HG02973 (cell line): ENCODE measurements around the gene EID3.
"Not testable (repeated sequence)": the region's sequence is repeated elsewhere in the genome, so short reads cannot be mapped to it uniquely, and the experiment has no call there.

Experiments used
- ATAC-seq: cut with Tn5 transposase; IDR thresholded peaks from one replicate; pipeline ENCODE4 v1.9.1; 2021; ENCODE audit warnings: moderate library complexity; ENCODE audit not compliant: unreplicated experiment

The EID3 gene

DNA sequence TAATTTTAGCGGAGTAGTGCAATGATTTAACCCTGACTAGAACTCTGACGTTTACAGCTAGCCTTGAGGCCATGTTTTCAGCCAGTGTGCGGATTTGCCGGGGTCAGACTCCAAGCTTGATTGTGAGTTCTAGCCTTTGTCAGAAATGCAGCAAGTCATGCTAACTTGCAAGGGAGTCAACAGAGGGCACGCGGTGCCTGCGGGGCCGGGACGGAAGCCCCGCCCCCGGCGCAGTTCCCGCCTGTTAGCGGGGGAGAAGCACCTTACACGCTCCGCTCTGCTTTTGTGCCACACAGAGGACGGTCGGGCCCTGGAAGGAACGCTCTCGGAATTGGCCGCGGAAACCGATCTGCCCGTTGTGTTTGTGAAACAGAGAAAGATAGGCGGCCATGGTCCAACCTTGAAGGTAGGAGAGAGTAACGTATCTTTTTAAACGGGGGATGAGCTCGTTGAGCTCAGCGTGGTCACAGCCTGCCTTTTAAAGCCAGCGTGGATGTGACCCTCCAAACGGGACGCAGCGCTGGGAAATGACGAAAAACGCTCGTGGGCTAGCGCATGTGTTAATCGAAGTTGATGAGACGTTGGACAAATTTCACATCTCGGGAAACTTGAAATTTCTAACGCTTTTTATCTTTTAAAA, 14.8 kb upstream of the EID3 start:
- peak; percentile 47 for ATAC-seq

GRCh38 chr12:104290320-104290719, 13.2 kb upstream of the EID3 start:
- no peak for ATAC-seq

DNA sequence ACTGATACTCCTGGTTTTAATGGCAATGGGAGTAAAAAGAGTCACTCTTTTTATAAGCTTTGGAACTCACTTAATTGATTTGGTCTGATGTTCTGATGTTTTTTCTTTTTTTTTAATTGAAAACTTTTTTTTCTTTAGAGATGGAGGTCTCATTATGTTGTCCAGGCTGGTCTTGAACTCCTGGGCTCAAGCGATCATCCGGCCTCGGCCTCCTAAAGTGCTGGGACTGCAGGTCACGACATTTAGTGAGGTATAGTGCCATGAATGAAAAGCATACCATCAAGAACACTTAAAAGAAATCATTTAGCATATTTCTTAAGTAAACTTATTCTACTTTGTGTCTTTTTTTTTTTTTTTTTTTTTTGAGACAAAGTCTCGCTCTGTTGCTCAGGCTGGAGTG, 12.7 kb upstream of the EID3 start:
- no peak for ATAC-seq

DNA sequence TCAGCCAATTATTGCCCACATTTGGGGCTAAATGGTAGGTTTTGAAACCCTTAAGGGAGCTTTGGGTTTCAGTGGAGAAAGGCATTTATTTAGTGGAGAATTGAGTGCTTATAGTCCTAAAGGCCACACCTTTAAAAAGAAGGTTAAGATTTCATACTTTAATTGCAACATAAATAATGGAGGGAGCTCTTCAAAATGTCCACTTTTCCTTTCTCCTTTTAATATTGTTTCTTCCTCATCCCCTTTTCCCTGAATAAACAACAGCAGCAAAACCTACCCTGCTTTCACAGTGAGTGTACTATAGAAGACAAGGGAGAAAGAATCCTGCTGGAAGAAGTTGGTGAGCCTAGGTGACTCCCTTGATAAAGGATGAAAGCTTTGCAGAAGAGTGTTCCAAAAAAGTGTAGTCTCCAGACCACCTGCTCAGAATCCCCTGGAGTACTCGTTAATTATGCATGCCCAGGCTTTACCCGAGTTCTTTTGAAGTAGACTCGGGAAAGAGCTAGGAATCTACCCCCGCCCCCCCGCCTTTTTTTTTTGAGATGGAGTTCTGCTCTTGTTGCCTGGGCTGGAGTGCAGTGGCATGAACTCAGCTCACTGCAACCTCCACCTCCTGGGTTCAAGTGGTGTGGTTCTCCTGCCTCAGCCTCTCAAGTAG, 11.5 kb upstream of the EID3 start:
- no peak for ATAC-seq

DNA sequence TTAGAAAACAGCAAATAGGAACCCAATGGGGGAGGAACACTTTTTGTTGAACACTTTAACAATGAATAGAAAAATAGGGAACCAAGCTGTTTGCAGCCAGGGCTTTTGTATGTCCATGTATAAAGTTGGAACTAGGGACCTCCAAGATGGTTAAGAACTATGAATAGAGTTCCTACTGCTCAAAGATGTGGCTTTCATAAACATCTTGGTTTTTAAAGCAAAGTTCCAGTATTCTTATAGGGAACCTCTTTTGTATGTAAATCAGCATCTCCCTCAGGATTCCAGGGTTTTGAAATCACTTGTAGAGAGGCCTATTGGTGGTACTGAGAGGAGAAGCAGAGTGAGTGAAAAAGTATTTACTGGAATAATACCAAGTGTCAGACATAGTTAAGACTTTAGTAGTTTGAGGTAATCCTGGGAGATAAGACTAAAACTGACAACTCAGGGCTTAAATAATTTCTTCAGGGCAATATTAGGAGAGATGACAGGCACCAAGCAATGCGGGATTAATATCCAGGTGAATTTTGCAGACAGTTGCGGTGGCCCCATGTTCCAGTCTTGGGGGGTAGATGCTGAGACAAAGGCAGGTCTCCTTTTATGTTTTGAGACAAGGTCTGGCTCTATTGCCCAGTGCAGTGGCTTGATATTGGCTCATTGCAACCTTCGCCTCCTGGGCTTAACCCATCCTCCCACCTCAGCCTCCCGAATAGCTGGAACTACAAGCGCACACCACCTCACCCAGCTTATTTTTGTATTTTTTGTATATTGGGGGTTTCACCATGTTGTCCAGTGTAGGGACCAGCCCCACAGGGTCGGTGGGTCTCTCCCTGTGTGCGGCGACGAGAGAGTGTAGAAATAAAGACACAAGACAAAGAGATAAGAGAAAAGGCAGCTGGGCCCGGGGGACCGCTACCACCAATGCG, 10.4 kb upstream of the EID3 start:
- no peak for ATAC-seq

DNA sequence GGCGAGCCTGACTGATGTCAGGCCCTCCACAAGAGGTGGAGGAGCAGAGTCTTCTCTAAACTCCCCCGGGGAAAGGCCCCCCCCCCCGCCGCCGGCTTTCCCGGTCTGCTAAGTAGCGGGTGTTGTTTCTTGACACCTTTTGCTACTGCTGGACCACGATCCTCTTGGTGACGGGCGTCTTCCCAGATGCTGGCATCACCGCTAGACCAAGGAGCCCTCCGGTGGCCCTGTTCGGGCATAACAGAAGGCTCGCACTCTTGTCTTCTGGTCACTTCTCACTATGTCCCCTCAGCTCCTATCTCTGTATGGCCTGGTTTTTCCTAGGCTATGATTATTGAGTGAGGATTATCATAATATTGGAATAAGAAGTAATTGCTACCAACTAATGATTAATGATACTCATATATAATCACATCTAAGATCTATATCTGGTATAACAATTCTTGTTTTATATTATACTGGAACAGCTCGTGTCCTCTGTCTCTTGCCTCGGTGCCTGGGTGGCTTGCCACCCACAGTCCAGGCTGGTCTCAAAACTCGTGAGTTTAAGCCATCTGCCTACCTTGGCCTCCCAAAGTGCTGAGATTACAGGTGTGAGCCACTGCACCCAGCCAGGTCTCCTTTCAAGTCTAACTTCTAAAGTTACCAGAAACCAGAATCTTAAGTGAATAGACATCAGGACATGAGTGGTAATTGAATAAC, 9.2 kb upstream of the EID3 start:
- ATAC-seq: not testable (repeated sequence)

- ATAC-seq: no peak
Measured at GRCh38 chr12:104294927-104295668, 8.4 kb upstream of the EID3 start.

GRCh38 chr12:104295954-104296353, 7.6 kb upstream of the EID3 start:
- ATAC-seq: no peak

GRCh38 chr12:104296718-104297117, 6.8 kb upstream of the EID3 start:
- no peak for ATAC-seq

DNA sequence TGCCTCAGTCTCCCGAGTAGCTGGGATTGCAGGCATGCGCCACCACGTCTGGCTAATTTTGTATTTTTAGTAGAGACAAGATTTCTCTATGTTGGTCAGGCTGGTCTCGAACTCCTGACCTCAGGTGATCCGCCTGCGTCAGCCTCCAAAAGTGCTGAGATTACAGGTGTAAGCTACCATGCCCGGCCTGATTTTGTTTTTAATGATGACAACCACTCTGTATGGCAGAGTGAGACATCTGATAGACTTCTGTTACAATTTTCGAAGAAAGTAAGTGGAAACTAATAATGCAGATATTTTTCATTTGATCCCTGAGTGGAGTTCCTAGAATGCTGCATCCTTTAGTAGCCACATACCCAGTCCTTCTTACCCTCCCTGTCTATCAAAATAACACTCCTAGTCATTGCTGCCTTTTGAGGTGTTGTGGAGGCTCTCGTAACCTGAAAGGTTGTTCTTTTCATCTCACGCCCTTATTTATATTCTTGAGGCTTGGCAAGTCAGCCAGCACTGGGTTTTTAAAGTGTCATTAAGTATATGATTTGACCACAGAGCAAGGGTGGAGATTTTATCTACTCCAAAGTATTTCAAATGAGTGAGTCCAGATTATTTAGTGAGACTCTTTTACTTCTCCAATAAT, 5.9 kb upstream of the EID3 start:
- no peak for ATAC-seq

DNA sequence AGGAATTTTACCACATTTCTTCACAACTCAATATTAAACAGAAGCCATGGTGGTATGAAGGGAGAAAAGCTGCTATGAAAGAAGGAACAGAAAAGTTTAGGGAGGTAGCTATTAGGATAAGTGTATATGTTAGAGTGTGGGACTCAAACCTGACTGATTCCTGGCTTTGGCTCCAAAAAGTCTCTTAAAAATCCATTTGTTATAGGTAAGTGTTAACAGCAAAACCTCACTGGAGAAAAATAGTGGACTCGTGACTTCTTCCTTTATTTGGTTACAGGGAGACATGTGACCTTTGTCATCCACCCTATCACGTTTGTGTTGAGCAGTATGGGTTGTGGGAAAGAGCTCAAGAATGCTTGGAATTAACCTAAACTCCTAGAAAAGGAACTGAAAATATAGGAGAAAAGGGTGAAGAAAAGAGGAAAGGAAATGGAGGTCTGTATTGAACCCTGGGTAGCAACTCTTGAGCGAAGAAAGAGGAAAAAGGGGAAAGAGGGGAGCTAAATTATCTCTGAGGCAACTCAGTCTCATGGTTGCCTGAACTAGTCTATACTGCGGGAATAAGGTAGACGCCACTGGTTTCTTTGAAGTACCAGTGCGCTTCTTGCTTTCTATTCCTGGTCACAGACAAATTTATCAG, 3.6 kb upstream of the EID3 start:
- no peak for ATAC-seq

DNA sequence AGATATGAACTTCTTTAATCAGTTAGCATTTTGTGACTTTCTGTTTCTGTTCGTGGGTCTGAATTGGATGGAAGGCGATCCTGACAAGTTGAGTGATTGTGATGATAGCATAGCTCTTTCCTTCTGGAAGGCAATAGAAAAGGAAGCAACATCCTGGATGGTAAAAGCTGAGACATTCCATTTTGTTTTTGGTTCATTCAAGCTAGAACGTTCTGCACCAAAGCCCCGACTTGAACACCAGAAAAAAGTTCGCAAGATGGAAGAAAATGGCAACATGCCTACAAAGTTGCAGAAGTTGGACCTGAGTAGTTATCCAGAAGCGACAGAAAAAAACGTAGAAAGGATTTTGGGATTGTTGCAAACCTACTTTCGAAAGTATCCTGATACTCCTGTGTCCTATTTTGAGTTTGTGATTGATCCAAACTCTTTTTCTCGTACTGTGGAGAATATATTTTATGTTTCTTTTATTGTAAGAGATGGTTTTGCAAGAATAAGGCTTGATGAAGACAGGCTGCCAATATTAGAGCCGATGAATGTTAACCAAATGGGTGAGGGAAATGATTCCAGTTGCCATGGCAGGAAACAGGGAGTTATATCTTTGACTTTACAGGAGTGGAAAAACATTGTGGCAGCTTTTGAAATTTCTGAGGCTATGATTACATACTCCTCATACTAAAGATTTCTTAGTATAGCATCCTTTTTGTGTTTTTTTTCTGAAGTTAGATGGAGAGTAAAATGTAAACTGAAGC, 896 bp downstream of the EID3 start:
- ATAC-seq: no peak

GRCh38 chr12:104305349-104305748, 1.8 kb downstream of the EID3 start:
- ATAC-seq: no peak

DNA sequence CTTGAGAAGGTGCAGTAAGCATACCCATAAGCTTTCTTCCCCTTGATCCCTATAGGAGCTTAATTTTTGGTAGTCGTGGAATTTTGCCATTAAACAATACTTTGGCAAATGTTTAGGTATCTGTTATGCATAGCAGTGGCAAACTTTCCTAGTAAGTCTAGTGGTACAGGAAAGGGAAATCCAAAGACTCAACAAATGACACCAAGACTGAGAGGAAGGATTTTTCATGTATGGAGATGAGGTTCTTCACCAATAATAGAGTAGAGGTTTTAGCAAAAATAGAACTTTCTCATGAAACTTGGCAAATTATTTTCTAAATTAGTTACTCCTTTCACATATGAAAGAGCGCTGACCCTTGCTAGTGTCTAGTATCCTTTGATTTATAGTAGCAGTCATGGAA, 2.8 kb downstream of the EID3 start:
- no peak for ATAC-seq

GRCh38 chr12:104306943-104307654, 3.6 kb downstream of the EID3 start:
- no peak for ATAC-seq

- no peak for ATAC-seq
Measured at GRCh38 chr12:104307655-104308000, 4.1 kb downstream of the EID3 start.

DNA sequence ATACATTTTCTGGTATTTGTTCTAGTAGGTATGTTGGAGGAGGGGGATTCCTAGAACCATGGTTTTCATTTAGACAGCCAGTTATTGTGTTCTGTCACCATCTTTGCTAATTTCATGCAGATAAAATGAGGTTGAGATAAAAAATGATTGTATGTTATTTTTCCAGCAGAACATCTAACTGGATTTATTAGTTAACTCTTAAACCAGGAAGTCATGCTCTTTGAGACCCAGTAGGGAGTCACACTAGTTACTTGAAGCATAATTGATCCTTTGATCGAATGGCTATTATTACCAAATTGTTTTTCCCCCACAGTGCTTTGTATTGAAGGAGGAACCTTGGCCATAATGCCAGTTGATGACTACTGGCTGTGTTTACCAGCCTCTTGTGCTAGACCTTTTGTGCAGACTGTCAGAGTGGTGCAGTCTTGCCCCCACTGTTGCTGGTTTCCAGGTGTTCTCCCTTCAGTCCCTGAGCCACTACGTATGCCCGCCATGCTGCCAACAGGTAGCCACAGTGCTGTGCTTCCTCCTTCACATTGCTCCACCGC, 6.0 kb downstream of the EID3 start:
- ATAC-seq: no peak
